Breast epithelium (tissue), 4 donors: ENCODE data around the gene SCYL1. TPM values are rescaled to one million over a fixed set of nuclear protein-coding genes. Genes with fewer than 3 reads are reported as not detected.

ENCODE experiments used
- DNase-seq, 2 donors: peaks; one replicate each; pipeline ENCODE4 v3.0.0-alpha.2; 2019; ENCODE audit warnings: low spot score in 2 of 2
- H3K27ac ChIP-seq, 2 donors: fragments of 200-600 bp; sonication (generic) in 1 of 2; one replicate each; pipeline ENCODE4 v1.5.1; 2016 to 2019; ENCODE audit warnings: mild to moderate bottlenecking in 1 of 2
- H3K27me3 ChIP-seq, 2 donors: fragments of 200-600 bp; sonication (generic) in 1 of 2; one replicate each; pipeline versions ENCODE4 v1.5.1 to v1.6.0; 2017 to 2019; ENCODE audit warnings: control low read depth in 1 of 2, mild to moderate bottlenecking in 1 of 2
- H3K36me3 ChIP-seq: fragments of 200-600 bp; one replicate; pipeline ENCODE4 v1.5.1; 2019
- H3K4me1 ChIP-seq, 2 donors: fragments of 200-600 bp; sonication (generic); one replicate each; pipeline ENCODE4 v1.5.1; 2016 to 2019; ENCODE audit warnings: control low read depth in 1 of 2
- H3K4me3 ChIP-seq, 3 donors: fragments of 200-600 bp; sonication (generic); 1 replicate in 2 of 3; 2 replicates in 1 of 3; pipeline ENCODE4 v1.5.1; 2016 to 2019; ENCODE audit warnings: mild to moderate bottlenecking in 3 of 3, moderate library complexity in 2 of 3
- H3K9me3 ChIP-seq, 2 donors: fragments of 200-600 bp; sonication (generic) in 1 of 2; one replicate each; pipeline ENCODE4 v1.5.1; 2016 to 2019; ENCODE audit warnings: control low read depth in 1 of 2
- POLR2A ChIP-seq: fragments of 450-650 bp; IDR thresholded peaks from one replicate; pipeline ENCODE4 v1.6.1; 2016; ENCODE audit warnings: antibody characterized with exemption, mild to moderate bottlenecking, moderate library complexity
- POLR2AphosphoS5 ChIP-seq, 3 donors: sonication (generic); formaldehyde crosslinking; IDR thresholded peaks; one replicate each; pipeline ENCODE4 v1.6.1; 2017; ENCODE audit warnings: antibody characterized with exemption in 3 of 3
- intact Hi-C: fragments of 100-400 bp; cut with DNase I; formaldehyde crosslinking; loops from one replicate; pipeline ENCODE4 v1.15.1; 2023; ENCODE audit warnings: low total_unique reads
- total RNA-seq, 3 donors: library from RNA; depleted of rRNA; stranded (reverse); fragments of >200 nt; gene quantifications; one replicate each; pipeline ENCODE4 v1.1.0, GENCODE V29; 2016
- TF ChIP-seq, protein P1 (sequence below), 3 donors: fragments of 450-650 bp; IDR thresholded peaks; one replicate each; pipeline ENCODE4 v1.5.1; 2016 to 2017; ENCODE audit warnings: antibody characterized with exemption in 3 of 3, mild to moderate bottlenecking in 3 of 3, moderate library complexity in 3 of 3

Gene SCYL1
- total RNA-seq, 3 donors from 2014 or later = 74.1 to 83.4 (median 83.2) TPM

GRCh38 chr11:65497141-65498041 is 27.5 kb upstream of the SCYL1 start:
- TF ChIP-seq, protein P1, sequence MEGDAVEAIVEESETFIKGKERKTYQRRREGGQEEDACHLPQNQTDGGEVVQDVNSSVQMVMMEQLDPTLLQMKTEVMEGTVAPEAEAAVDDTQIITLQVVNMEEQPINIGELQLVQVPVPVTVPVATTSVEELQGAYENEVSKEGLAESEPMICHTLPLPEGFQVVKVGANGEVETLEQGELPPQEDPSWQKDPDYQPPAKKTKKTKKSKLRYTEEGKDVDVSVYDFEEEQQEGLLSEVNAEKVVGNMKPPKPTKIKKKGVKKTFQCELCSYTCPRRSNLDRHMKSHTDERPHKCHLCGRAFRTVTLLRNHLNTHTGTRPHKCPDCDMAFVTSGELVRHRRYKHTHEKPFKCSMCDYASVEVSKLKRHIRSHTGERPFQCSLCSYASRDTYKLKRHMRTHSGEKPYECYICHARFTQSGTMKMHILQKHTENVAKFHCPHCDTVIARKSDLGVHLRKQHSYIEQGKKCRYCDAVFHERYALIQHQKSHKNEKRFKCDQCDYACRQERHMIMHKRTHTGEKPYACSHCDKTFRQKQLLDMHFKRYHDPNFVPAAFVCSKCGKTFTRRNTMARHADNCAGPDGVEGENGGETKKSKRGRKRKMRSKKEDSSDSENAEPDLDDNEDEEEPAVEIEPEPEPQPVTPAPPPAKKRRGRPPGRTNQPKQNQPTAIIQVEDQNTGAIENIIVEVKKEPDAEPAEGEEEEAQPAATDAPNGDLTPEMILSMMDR (IDR thresholded peaks at IDR 0.05) = no peak
- TF ChIP-seq POLR2A = peak; percentile 87
- TF ChIP-seq POLR2AphosphoS5 (IDR thresholded peaks at IDR 0.05) = peak; percentile 94 to 96 (median 96)

GRCh38 chr11:65498042-65498726 is 26.7 kb upstream of the SCYL1 start:
- Histone ChIP-seq H3K27me3 (no peaks in the 10 kb centered on the region), H3K27ac (peak overlapping the region; percentile 98 to 100), H3K4me1 (peaks cover 11 to 22% of the 10 kb centered on the region in 2 donors), H3K36me3 (no peaks in the 10 kb centered on the region), H3K4me3 (peak overlapping the region; percentile 68 to 91 (median 72)), H3K9me3 (no peaks in the 10 kb centered on the region)
- intact Hi-C loops = no loop called here
- no peak for DNase-seq
- TF ChIP-seq, protein P1 (IDR thresholded peaks at IDR 0.05) = no peak
- TF ChIP-seq POLR2AphosphoS5 (IDR thresholded peaks at IDR 0.05) = no peak
- no peak for TF ChIP-seq POLR2A

More at GRCh38 chr11:65497141-65498041, 27.5 kb upstream of the SCYL1 start:
- DNase-seq = peak; percentile 98 to 99
- peak overlapping the region; percentile 68 to 91 (median 72) for H3K4me3 ChIP-seq
- intact Hi-C loops = no loop called here
- H3K27me3 ChIP-seq = no peaks in the 10 kb centered on the region
- H3K4me1 ChIP-seq = peaks cover 14 to 30% of the 10 kb centered on the region in 2 donors
- no peaks in the 10 kb centered on the region for H3K9me3 ChIP-seq
- H3K36me3 ChIP-seq = no peaks in the 10 kb centered on the region
- peak overlapping the region; percentile 98 to 100 for H3K27ac ChIP-seq

- Histone ChIP-seq H3K36me3 (no peaks in the 10 kb centered on the region), H3K9me3 (no peaks in the 10 kb centered on the region), H3K4me3 (peak overlapping the region; percentile 68 to 91 (median 72)), H3K27ac (peak overlapping the region; percentile 98 to 100), H3K4me1 (peaks cover 8 to 17% of the 10 kb centered on the region in 2 donors), H3K27me3 (no peaks in the 10 kb centered on the region)
- intact Hi-C loops = no loop called here
- TF ChIP-seq POLR2A (no peak), POLR2AphosphoS5 (IDR thresholded peaks at IDR 0.05) (no peak)
- TF ChIP-seq, protein P1 (IDR thresholded peaks at IDR 0.05) = no peak
- no peak for DNase-seq
These were observed 26.2 kb upstream of the SCYL1 start for GRCh38 chr11:65498727-65498976.

DNA sequence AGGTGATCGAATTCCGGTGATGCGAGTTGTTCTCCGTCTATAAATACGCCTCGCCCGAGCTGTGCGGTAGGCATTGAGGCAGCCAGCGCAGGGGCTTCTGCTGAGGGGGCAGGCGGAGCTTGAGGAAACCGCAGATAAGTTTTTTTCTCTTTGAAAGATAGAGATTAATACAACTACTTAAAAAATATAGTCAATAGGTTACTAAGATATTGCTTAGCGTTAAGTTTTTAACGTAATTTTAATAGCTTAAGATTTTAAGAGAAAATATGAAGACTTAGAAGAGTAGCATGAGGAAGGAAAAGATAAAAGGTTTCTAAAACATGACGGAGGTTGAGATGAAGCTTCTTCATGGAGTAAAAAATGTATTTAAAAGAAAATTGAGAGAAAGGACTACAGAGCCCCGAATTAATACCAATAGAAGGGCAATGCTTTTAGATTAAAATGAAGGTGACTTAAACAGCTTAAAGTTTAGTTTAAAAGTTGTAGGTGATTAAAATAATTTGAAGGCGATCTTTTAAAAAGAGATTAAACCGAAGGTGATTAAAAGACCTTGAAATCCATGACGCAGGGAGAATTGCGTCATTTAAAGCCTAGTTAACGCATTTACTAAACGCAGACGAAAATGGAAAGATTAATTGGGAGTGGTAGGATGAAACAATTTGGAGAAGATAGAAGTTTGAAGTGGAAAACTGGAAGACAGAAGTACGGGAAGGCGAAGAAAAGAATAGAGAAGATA is 25.7 kb upstream of the SCYL1 start, which contains the start of gene MALAT1:
Gene MALAT1, plus strand, starts transcription at position 69 of the 736 bp plus-strand sequence.
- intact Hi-C loops = no loop called here
- Histone ChIP-seq H3K27me3 (no peaks in the 10 kb centered on the region), H3K27ac (peak within 1 kb of the TSS; percentile 98 to 100), H3K9me3 (no peaks in the 10 kb centered on the region), H3K36me3 (no peaks in the 10 kb centered on the region), H3K4me1 (peaks cover 4 to 14% of the 10 kb centered on the region in 2 donors), H3K4me3 (peak within 1 kb of the TSS; percentile 68 to 91 (median 72))
- TF ChIP-seq, protein P1 (IDR thresholded peaks at IDR 0.05) = peak in 2 of 3 donors; percentile 30 to 31
- TF ChIP-seq POLR2AphosphoS5 (IDR thresholded peaks at IDR 0.05) (peak; percentile 100), POLR2A (peak; percentile 100)
- DNase-seq = peak; percentile 92 to 98
